HUES48 (cell line): ENCODE data around the gene SEC16A.
"Not testable (repeated sequence)": the region's sequence is repeated elsewhere in the genome, so short reads cannot be mapped to it uniquely, and the experiment has no call there.

Experiments
- H3K27ac ChIP-seq: one replicate; pipeline ENCODE4 v1.7.0; 2013; ENCODE audit warnings: low read depth, low read length, inconsistent platforms
- H3K27me3 ChIP-seq: 2 replicates; pipeline ENCODE4 v1.6.1; 2013; ENCODE audit warnings: mild to moderate bottlenecking, low read length; ENCODE audit not compliant: control insufficient read depth, insufficient read depth
- H3K36me3 ChIP-seq: 2 replicates; pipeline ENCODE4 v1.6.1; 2013; ENCODE audit warnings: low read length; ENCODE audit not compliant: control insufficient read depth, insufficient read depth
- H3K4me1 ChIP-seq: 2 replicates; pipeline ENCODE4 v1.6.1; 2013; ENCODE audit warnings: mild to moderate bottlenecking, low read length; ENCODE audit not compliant: control insufficient read depth, insufficient read depth
- H3K4me3 ChIP-seq: 2 replicates; pipeline ENCODE4 v1.5.1; 2013; ENCODE audit warnings: mild to moderate bottlenecking, low read depth, low read length
- H3K9ac ChIP-seq: 2 replicates; pipeline ENCODE4 v1.6.1; 2013; ENCODE audit warnings: mild to moderate bottlenecking, low read depth, low read length, moderate library complexity
- H3K9me3 ChIP-seq: 2 replicates; pipeline ENCODE4 v1.6.1; 2013; ENCODE audit warnings: low read length; ENCODE audit not compliant: control insufficient read depth, insufficient read depth

SEC16A gene

DNA sequence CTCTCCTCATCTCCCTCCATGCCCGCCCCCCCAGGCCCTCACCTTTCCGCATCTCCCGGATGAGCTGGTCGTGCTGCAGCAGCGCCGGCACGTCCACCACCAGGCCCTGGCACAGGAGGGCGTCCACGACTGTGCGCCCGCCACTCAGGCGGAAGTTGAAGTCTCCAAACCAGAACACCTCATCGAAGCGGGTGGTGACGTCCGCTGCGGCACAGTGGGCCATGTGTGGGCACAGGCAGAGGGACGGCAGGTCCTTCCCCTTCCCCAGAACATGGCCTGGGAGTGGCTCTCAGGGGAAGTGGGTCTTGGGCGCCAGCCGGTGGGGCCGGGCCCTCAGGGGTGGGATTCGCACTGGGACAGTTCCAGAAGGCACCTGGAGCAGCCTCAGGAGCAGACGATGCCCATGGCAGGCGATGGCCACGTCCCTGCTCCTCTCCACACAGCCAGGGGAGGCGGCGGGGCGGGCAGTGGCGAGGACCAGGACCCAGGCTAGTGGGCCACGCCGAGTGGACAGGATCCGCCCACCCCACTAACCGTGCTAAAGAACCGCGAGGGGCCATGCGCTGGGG is 51.0 kb downstream of the SEC16A start:
- Histone ChIP-seq H3K9me3 (no peaks in the 10 kb centered on the region), H3K9ac (no peak overlapping the region), H3K4me1 (no peaks in the 10 kb centered on the region), H3K4me3 (no peak overlapping the region), H3K27me3 (no peaks in the 10 kb centered on the region), H3K27ac (no peak overlapping the region), H3K36me3 (peaks cover 19% of the 10 kb centered on the region)

DNA sequence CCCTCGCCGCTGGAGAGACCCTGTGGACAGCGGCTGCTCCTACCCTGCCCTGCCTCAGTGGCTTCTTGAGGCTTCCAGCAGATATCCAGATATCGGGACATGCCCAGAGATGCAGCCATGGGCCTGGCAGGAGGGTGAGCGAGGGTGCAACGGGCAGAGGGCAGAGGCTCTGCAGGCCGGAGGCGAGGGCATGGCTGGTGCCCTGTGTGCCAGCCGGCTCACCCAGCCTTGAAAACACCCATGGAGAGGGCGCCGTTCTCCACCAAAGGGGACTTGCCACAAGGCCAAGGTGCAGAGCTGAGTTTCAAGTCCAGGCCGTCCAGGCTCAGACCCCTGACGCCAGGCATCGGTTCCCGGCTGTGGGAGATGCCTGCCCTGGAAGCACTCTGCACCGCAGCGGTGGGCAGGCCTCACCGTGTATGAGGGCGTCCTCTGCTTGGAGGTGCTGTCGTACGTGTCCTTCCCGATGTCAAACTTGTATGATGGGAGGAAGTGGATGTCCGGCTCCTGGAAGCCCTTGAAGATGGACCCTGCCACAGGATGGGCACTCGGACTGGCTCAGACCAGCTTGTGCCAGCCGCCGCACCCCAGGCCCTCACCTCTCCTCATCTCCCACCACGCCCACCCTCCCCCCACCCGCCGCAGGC is 52.1 kb downstream of the SEC16A start:
- Histone ChIP-seq H3K27ac (no peak overlapping the region), H3K4me3 (no peak overlapping the region), H3K36me3 (peaks cover 19% of the 10 kb centered on the region), H3K9ac (no peak overlapping the region), H3K27me3 (no peaks in the 10 kb centered on the region), H3K9me3 (no peaks in the 10 kb centered on the region), H3K4me1 (no peaks in the 10 kb centered on the region)

DNA sequence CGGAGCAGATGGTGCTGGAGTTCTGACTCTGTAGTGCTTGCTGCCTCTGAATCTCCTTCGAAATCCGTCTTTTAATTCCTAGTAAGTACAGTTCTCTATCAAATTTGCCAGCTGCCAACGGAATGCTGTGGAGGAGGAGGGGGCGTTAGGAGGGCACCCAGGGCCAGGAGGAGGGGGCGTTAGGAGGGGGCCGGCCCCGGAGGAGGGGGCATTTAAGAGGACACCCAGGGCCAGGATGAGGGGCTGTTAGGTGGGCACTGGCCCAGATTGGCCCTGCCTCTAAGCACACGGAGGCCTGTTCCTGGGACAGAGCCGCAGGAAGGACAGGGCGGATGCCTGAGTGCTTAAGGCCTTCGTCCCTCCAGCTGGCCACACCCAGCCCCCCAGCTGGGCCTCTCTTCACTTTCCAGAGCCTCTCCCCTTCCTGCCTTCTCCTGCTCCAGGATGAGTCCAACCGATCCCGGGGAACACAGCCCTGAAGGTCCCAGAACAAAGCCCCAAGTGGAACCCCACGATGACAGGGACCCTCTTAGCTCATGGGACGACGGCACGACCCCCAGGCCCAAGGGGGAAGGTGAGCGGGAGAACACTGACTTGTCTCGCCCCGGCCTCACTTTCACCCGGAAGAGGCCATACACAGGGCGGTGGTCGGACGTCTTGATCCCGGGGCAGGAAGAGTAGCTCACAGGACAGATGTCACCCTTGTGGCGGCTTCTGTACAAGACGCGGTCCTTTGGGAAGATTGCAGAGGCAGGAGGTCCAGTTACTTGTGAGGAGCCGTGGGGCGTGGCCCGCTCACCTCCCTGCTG is 53.0 kb downstream of the SEC16A start:
- peaks cover 18% of the 10 kb centered on the region for H3K36me3 ChIP-seq
- no peak overlapping the region for H3K27ac ChIP-seq

DNA sequence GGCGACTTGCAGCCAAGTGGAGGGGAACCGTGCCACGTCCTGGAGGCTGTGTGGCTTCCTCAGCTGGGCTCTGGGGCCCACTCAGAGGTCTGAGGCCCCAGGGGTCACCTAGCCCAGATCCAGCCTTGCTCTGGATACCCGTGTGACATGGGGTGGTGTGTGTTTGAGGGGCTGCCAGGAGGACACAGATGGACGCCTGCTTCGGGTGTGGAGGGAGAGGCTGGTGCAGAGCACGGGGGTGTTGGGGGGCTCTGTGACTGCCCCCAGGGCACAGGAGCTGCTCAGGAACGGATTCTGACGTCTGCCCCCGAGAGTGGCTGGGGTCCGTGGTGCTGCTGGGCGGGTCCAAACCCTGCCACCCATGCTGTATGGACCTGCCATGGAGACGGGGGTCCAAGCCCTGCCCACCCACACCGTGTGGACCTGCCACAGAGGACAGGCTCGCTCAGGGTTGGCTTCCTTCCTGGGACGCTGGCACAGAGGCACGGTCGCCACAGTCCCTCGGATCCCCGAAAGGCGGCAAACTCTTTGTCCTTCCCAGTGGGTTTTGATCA is 53.7 kb downstream of the SEC16A start:
- Histone ChIP-seq H3K4me1 (no peaks in the 10 kb centered on the region), H3K9ac (no peak overlapping the region), H3K9me3 (no peaks in the 10 kb centered on the region), H3K27me3 (no peaks in the 10 kb centered on the region), H3K4me3 (no peak overlapping the region), H3K36me3 (peaks cover 25% of the 10 kb centered on the region), H3K27ac (no peak overlapping the region)

More for the DNA sequence above, 53.0 kb downstream of the SEC16A start:
- Histone ChIP-seq H3K9me3 (no peaks in the 10 kb centered on the region), H3K4me3 (no peak overlapping the region), H3K27me3 (no peaks in the 10 kb centered on the region), H3K9ac (no peak overlapping the region), H3K4me1 (no peaks in the 10 kb centered on the region)

DNA sequence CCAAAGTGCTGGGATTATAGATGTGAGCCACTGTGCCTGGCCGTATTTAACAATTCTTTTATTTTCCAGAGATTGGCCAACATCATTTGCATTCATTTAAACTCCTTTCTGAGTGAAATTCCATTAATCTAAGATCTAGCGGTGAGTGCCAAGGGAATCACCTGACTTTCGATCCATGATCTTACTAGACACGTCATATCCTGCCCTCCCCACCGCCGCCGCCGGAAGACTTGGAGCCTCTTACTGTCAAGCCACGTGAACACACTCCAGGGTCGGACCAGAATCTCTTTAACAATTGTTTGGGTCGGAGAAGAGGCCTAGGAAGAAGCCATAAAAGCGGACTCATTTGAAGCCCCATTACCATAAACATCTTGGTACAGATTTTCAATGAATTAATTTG is 56.1 kb downstream of the SEC16A start:
- Histone ChIP-seq H3K4me3 (no peak overlapping the region), H3K36me3 (peaks cover 46% of the 10 kb centered on the region), H3K4me1 (no peaks in the 10 kb centered on the region), H3K9me3 (no peaks in the 10 kb centered on the region), H3K9ac (no peak overlapping the region), H3K27me3 (no peaks in the 10 kb centered on the region), H3K27ac (no peak overlapping the region)

DNA sequence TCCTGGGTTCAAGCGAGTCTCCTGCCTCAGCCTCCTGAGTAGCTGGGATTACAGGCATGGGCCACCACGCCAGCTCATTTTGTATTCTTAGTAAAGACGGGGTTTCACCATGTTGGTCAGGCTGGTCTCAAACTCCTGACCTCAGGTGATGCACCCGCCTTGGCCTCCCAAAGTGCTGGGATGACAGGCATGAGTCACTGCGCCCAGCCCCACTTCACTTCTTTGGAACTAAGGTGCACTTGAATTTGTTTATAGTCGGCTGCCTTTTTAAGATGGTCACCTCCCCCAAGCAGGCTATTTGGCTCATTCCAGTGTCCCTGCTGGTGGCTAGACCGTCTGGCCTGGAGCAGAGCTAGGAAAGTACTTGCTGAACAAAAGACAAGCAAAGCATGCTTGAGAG is 57.5 kb downstream of the SEC16A start:
- H3K9me3 ChIP-seq, H3K27me3 ChIP-seq, H3K4me3 ChIP-seq, H3K27ac ChIP-seq, H3K4me1 ChIP-seq, H3K9ac ChIP-seq: not testable (repeated sequence)
- H3K36me3 ChIP-seq: peaks cover 54% of the 10 kb centered on the region

DNA sequence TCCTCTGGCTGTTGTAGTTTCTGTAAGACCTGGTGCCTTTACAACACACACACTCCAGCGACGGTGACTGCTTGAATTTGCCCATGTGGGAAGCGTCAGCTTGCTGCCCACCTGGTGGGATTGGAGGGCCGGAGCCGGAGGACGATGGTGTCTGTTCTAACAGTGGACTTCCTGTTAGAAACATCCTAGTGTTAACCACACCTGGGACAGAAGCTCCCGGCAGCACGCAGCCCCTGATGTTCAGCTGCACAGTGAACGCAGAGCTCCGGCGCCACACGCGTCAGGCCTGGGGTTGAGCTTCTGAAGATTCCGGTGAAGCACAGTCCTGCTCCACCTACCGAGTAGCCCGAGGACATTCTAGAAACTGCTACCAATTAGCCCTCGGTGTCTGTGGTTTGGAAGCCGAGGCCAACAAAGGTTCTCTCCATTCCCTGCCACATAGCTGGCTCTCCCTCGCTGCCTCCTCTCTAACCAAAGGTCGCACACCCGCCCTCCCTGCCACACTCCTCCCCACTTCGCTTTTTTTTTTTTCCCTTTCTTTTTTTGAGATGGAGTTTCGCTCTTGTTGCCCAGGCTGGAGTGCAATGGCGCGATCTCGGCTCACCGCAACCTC is 58.0 kb downstream of the SEC16A start:
- peaks cover 55% of the 10 kb centered on the region for H3K36me3 ChIP-seq
- H3K4me1 ChIP-seq: no peaks in the 10 kb centered on the region
- no peak overlapping the region for H3K27ac ChIP-seq
- no peak overlapping the region for H3K4me3 ChIP-seq
- H3K27me3 ChIP-seq: no peaks in the 10 kb centered on the region
- no peaks in the 10 kb centered on the region for H3K9me3 ChIP-seq
- no peak overlapping the region for H3K9ac ChIP-seq

DNA sequence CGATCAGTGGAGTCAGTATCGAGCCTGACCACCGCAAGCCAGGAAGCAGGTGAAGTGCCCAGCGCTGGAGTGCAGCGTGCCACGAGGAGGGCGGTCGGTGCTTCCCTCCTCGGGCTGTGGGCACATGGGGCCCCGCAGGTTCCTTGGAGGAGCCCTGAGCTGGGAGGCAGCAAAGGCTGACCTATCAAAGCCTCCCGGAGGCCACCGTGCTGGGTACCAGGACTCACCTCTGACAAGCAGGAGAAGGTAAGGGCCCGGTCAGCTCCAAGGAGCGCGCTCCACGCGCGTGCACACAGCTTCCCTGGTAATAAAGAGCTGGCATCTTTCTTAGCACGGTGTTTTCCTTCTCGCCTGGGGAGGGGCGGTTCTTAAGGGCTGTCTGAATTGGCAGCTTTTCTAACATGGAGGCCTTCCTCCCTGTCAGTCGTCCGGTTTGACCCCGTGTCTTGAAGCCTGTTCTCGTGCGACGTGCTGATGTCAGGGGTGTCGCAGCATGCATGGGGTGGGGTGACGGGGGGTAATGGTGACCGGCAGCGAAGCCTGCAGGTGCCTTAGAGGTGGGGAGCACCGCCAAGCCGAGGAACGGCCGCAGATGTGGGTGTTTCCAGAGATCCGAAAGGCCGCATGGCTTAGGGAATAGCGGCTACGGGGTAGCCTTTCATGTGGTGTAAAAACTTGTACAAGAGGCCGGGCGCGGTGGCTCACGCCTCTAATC is 59.3 kb downstream of the SEC16A start:
- Histone ChIP-seq H3K27ac (no peak overlapping the region), H3K4me1 (no peaks in the 10 kb centered on the region), H3K9me3 (no peaks in the 10 kb centered on the region), H3K27me3 (no peaks in the 10 kb centered on the region), H3K36me3 (peaks cover 58% of the 10 kb centered on the region), H3K4me3 (no peak overlapping the region), H3K9ac (no peak overlapping the region)

DNA sequence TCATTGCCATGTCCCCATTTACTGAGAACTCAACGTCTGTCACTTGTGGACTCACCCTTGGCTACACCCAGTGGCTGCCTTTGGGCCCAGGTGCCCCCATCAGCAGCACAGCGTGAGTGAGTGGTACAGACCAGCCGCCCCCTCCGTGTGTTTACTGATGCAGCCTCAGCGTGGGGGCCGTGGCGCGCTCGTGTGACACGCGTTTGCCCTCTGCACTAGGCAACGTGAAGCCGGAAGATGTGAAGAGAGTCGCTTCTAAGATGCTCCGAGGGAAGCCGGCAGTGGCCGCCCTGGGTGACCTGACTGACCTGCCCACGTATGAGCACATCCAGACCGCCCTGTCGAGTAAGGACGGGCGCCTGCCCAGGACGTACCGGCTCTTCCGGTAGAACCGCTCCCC is 60.0 kb downstream of the SEC16A start:
- no peak overlapping the region for H3K4me3 ChIP-seq
- H3K9me3 ChIP-seq: no peaks in the 10 kb centered on the region
- no peaks in the 10 kb centered on the region for H3K4me1 ChIP-seq
- H3K9ac ChIP-seq: no peak overlapping the region
- peaks cover 65% of the 10 kb centered on the region for H3K36me3 ChIP-seq
- no peaks in the 10 kb centered on the region for H3K27me3 ChIP-seq
- H3K27ac ChIP-seq: no peak overlapping the region

DNA sequence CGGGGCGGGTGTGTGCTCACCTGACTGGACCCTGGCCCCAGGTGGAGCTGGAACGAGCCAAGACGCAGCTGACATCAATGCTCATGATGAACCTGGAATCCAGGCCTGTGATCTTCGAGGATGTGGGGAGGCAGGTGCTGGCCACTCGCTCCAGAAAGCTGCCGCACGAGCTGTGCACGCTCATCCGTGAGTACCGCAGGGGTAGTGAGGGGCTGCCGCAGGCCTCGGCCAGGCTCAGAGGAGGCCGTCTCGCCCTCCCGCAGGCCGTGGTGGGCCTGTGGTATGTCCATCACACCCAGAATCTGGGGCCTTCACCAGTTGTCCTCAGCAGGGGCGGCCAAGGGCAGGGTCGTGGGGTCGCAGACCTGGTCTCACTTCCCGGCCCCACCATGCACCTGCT is 61.0 kb downstream of the SEC16A start:
- H3K27me3 ChIP-seq: no peaks in the 10 kb centered on the region

More for the DNA sequence above, 61.0 kb downstream of the SEC16A start:
- H3K4me1 ChIP-seq: no peaks in the 10 kb centered on the region
- peaks cover 76% of the 10 kb centered on the region for H3K36me3 ChIP-seq
- H3K27ac ChIP-seq: no peak overlapping the region
- no peak overlapping the region for H3K9ac ChIP-seq
- H3K9me3 ChIP-seq: no peaks in the 10 kb centered on the region
- H3K4me3 ChIP-seq: no peak overlapping the region
